ENCODE measurements around the gene RAPGEF4. TPM values are rescaled to one million over a fixed set of nuclear protein-coding genes. Genes with fewer than 3 reads are reported as not detected.

Gene RAPGEF4
- total RNA-seq, 1 experiment from 2014 or later, result 0.62 TPM

GRCh38 chr2:172859581-172860335, 124.1 kb downstream of the RAPGEF4 start:
- intact Hi-C loops (cut with micrococcal nuclease; ENCODE audit: unreplicated experiment) (no loop called here), in situ Hi-C loops (cut with HindIII; ENCODE audit: low pct_unique_long_range_greater_than_20kb, low sequenced_read_pairs) (no loop called here)
- no peak for DNase-seq (ENCODE audit: low read depth, low spot score)
- no peaks in the 10 kb centered on the region for H3K36me3 ChIP-seq (ENCODE audit: control insufficient read depth, insufficient read depth, low read length)
- ATAC-seq, result peak; percentile 51; the same call in 1 of the 2 replicates
- 0 out of 2 replicates have a peak, but pooled peaks cover under 1% of the 10 kb centered on the region for H3K9me3 ChIP-seq (ENCODE audit: control insufficient read depth, insufficient read depth, low read depth, low read length)
- no TSS peak for BruUV-seq (replicated peaks)
- H3K4me1 ChIP-seq (ENCODE audit: control insufficient read depth, insufficient read depth, low read length), result no peaks in the 10 kb centered on the region
- TF ChIP-seq TCF7L2 (IDR thresholded peaks at IDR 0.05; ENCODE audit: low read depth, low read length), result no peak
- TF ChIP-seq POLR2AphosphoS5 (IDR thresholded peaks at IDR 0.05; ENCODE audit: low read depth, low read length), result no peak
- no peak for TF ChIP-seq CTCF (IDR thresholded peaks at IDR 0.05)
- TF ChIP-seq SIN3A (IDR thresholded peaks at IDR 0.05; ENCODE audit: borderline replicate concordance, insufficient read depth, low read depth, low read length), result no peak
- TF ChIP-seq REST (IDR thresholded peaks at IDR 0.05; ENCODE audit: insufficient read depth in 1 of 2, low read depth in 2 of 2, low read length in 1 of 2), result no peak
- H3K27me3 ChIP-seq (ENCODE audit: control insufficient read depth, insufficient read depth, low read length), result no peaks in the 10 kb centered on the region
- no peak overlapping the region for H3K27ac ChIP-seq (ENCODE audit: low read length)
- CTCF ChIA-PET, result interaction anchor here (0.7 kb wide), 1 partner anchor 36 kb away, joined by 4 read pairs; no protein-coding TSS in a partner anchor
- POLR2A ChIA-PET, result interaction anchor here (0.7 kb wide), 1 partner anchor 1015 kb away, joined by 4 read pairs; no protein-coding TSS in a partner anchor
- H3K4me3 ChIP-seq (ENCODE audit: low read depth in 2 of 2, low read length in 2 of 2), result no peak overlapping the region; a peak in 1 of 4 replicates

GRCh38 chr2:172860336-172860707, 124.7 kb downstream of the RAPGEF4 start:
- Histone ChIP-seq H3K4me1 (ENCODE audit: control insufficient read depth, insufficient read depth, low read length) (no peaks in the 10 kb centered on the region), H3K27ac (ENCODE audit: low read length) (no peak overlapping the region), H3K4me3 (ENCODE audit: low read depth in 2 of 2, low read length in 2 of 2) (no peak overlapping the region), H3K9me3 (ENCODE audit: control insufficient read depth, insufficient read depth, low read depth, low read length) (no peaks in the 10 kb centered on the region), H3K36me3 (ENCODE audit: control insufficient read depth, insufficient read depth, low read length) (no peaks in the 10 kb centered on the region), H3K27me3 (ENCODE audit: control insufficient read depth, insufficient read depth, low read length) (no peaks in the 10 kb centered on the region)
- TF ChIP-seq SIN3A (IDR thresholded peaks at IDR 0.05; ENCODE audit: borderline replicate concordance, insufficient read depth, low read depth, low read length) (no peak), CTCF (IDR thresholded peaks at IDR 0.05) (no peak)
- intact Hi-C loops (cut with micrococcal nuclease; ENCODE audit: unreplicated experiment), result no loop called here
- ATAC-seq (no peak), DNase-seq (ENCODE audit: low read depth, low spot score) (no peak)
- POLR2A ChIA-PET, result no interaction called here
- CTCF ChIA-PET, result interaction anchor here (0.7 kb wide), 1 partner anchor 36 kb away, joined by 4 read pairs; no protein-coding TSS in a partner anchor
- in situ Hi-C loops (cut with HindIII; ENCODE audit: low pct_unique_long_range_greater_than_20kb, low sequenced_read_pairs), result no loop called here
- no TSS peak for BruUV-seq (replicated peaks)

All from Panc1 (cell line).